ENCODE data around the gene PRIM1.

The PRIM1 gene

DNA sequence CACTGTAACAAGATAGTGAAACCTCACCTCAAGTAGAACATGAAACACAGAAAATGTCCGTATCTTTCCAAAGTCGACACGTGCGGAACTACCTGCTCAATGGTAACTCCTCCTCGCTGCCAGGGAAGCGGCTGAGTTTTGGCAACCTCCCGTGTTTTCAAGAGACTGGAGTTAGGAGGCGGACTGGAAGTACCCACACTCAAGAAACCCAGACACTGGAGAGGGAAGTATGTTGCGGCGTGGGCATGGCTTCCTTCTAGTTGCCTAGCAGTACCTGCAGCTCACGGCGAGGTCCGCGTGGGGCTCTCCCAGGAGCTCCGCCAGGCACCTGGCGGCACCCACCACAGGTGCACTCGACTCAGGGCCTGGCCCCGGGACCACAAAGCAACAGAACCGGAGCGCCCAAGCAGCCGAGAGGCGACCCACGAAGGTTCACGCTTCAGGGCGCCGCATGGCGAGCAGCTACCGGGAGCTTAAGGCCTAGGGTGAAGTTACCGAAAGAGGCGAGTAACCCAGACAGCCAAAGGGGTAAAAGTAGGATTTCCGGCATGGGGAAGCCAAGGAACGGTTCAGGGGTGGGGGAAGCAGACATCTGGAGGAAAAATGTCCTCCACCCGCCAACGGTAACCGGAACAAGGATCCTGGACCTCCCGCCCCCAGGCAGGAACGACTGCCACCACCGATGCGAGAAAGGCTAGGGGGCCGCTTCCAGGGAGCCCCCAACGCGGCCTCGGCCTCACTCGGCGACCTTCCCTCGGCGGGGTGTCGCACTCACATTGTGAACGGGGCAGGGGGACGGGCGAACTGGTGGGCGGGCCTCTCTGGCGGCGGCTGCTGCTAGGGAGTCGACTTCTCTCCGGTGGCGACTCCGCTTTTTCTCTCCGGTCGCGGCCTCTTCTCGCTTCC lies 64.6 kb downstream of the PRIM1 start:
- Histone ChIP-seq H3K27ac (peak overlapping the region; percentile 91 to 100 (median 98)), H3K4me3 (peak overlapping the region; percentile 68 to 96 (median 87))

DNA sequence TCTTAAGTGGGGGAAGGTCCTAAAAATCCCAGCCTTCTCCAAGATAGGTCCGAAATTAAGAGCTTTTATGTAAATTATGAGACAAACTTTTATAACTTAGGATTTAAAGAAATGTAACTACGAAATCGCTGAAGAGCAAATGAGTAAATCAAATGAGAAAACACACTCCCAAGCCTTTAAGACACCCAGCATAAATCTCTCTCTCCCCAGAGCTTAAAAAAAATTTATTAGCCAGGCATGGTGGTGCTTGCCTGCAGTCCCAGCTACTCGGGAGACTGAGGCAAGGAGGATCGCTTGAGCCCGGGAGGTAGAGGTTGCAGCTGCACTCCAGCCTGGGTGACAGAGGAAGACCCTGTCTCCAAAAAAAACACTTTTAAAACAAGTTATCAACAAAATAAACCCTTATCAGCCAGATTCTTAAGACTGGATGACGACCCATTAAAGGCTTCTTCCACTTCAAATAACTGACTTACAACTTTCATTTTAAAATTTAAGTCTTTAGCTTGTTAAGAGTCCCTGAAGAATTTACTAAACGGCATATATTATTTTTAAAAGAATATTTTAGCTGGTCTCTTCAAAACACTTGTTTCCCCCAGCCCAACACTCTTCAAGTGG lies 67.3 kb downstream of the PRIM1 start:
- peak overlapping the region in 16 of 21 experiments; percentile 1 to 72 (median 54) for H3K27ac ChIP-seq
- peak overlapping the region in 6 of 7 experiments; percentile 0 to 87 (median 36) for H3K4me3 ChIP-seq

DNA sequence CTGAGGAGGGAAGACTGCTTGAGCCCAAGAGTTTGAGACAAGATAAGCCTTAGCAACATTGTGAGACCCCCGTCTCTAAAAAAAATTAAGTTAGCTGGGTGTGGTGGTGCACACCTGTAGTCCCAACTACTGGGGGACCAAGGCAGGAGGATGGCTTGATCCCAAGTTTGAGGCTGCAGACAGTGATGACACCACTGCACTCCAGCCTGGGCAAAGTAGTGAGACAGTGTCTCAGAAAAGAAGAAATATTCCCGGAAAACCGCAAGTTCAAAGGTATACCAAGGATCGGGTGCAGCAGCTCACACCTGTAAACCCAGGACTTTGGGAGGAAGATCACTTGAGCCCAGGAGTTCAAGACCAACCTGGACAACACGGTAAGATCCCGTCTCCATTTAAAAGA lies 69.8 kb downstream of the PRIM1 start:
- Histone ChIP-seq H3K27ac (peak overlapping the region in 1 of 21 experiments; percentile 8), H3K4me3 (no peak overlapping the region)

All from skin epidermis (tissue), 12 donors.